Measurements from ENCODE around the gene NCAM2.

- TF ChIP-seq, protein P1, sequence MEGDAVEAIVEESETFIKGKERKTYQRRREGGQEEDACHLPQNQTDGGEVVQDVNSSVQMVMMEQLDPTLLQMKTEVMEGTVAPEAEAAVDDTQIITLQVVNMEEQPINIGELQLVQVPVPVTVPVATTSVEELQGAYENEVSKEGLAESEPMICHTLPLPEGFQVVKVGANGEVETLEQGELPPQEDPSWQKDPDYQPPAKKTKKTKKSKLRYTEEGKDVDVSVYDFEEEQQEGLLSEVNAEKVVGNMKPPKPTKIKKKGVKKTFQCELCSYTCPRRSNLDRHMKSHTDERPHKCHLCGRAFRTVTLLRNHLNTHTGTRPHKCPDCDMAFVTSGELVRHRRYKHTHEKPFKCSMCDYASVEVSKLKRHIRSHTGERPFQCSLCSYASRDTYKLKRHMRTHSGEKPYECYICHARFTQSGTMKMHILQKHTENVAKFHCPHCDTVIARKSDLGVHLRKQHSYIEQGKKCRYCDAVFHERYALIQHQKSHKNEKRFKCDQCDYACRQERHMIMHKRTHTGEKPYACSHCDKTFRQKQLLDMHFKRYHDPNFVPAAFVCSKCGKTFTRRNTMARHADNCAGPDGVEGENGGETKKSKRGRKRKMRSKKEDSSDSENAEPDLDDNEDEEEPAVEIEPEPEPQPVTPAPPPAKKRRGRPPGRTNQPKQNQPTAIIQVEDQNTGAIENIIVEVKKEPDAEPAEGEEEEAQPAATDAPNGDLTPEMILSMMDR (IDR thresholded peaks at IDR 0.05) = no peak
- TF ChIP-seq POLR2A (IDR thresholded peaks at IDR 0.05) = no peak
These were observed 212.3 kb downstream of the NCAM2 start for GRCh38 chr21:21210552-21210951.

Measured in esophagus squamous epithelium (tissue), 4 donors.